SK-N-SH (cell line): ENCODE data around the gene TMEM74B. TPM values are rescaled to one million over a fixed set of nuclear protein-coding genes. Genes with fewer than 3 reads are reported as not detected.

Experiments
- CTCF ChIA-PET: fragments of 300-600, 350-600 bp; formaldehyde crosslinking; extraction: SDS; loops from one replicate; lab custom pipeline; 2021; lab: Yijun Ruan, JAX
- POLR2A ChIA-PET: fragments of 350-600 bp; sonication (Branson Sonifier 250); formaldehyde crosslinking; extraction: SDS; loops from one replicate; lab custom pipeline; 2020; ENCODE audit warnings: antibody characterized with exemption, inconsistent platforms; lab: Yijun Ruan, JAX
- DNase-seq: peaks from one replicate; pipeline ENCODE4 v3.0.0; 2012
- H2AFZ ChIP-seq: fragments of 200-600 bp; sonication (generic); 2 replicates; pipeline ENCODE4 v1.8.1; 2016; ENCODE audit warnings: antibody characterized with exemption, mild to moderate bottlenecking, low read depth
- H3F3A ChIP-seq: fragments of 200-600 bp; sonication (generic); replicated peaks from 2 replicates; pipeline ENCODE3; 2016; ENCODE audit warnings: antibody characterized with exemption, mild to moderate bottlenecking; ENCODE audit not compliant: insufficient read depth
- H3K27ac ChIP-seq, 2 experiments: fragments of 200-500 bp in 1 of 2; fragments of 200-600 bp in 1 of 2; sonication (Bioruptor generic) in 1 of 2; sonication (generic), shearing (Covaris generic) in 1 of 2; 2 replicates each; pipeline versions ENCODE4 v1.5.1 to v1.6.1; 2014 to 2016; ENCODE audit warnings: low read depth in 2 of 2, inconsistent platforms in 1 of 2, low read length in 1 of 2, mild to moderate bottlenecking in 1 of 2, mixed read lengths in 1 of 2
- H3K27me3 ChIP-seq: fragments of 200-600 bp; sonication (generic), shearing (Covaris generic); 2 replicates; pipeline ENCODE4 v1.6.1; 2016; ENCODE audit warnings: mixed run types; ENCODE audit not compliant: insufficient read depth
- H3K36me3 ChIP-seq, 2 experiments: fragments of 200-500 bp in 1 of 2; fragments of 200-600 bp in 1 of 2; sonication (Bioruptor generic) in 1 of 2; sonication (generic) in 1 of 2; replicated peaks in 1 of 2; 2 replicates each; pipeline versions ENCODE3 to v1.5.1; 2014 to 2016; ENCODE audit warnings: low read length in 1 of 2, mild to moderate bottlenecking in 1 of 2; ENCODE audit not compliant: insufficient read depth in 2 of 2, control insufficient read depth in 1 of 2
- H3K4me1 ChIP-seq, 2 experiments: fragments of 200-500 bp in 1 of 2; fragments of 200-600 bp in 1 of 2; sonication (Bioruptor generic) in 1 of 2; sonication (generic), shearing (Covaris generic) in 1 of 2; 2 replicates each; pipeline versions ENCODE4 v1.5.1 to v1.6.1; 2014 to 2016; ENCODE audit warnings: low read depth in 1 of 2, low read length in 1 of 2, mixed run types in 1 of 2; ENCODE audit not compliant: insufficient read depth in 2 of 2, control insufficient read depth in 1 of 2
- H3K4me2 ChIP-seq: fragments of 200-600 bp; sonication (generic), shearing (Covaris generic); 2 replicates; pipeline ENCODE4 v1.6.1; 2017; ENCODE audit warnings: mixed run types
- H3K4me3 ChIP-seq, 2 experiments: fragments of 200-500 bp in 1 of 2; fragments of 200-600 bp in 1 of 2; sonication (Bioruptor generic) in 1 of 2; sonication (generic), shearing (Covaris generic) in 1 of 2; 2 replicates each; pipeline versions ENCODE4 v1.5.1 to v1.8.1; 2014 to 2016; ENCODE audit warnings: low read depth in 2 of 2, inconsistent platforms in 1 of 2, low read length in 1 of 2, mild to moderate bottlenecking in 1 of 2, mixed read lengths in 1 of 2, moderate library complexity in 1 of 2
- H3K79me2 ChIP-seq: fragments of 200-600 bp; sonication (generic); 2 replicates; pipeline ENCODE4 v1.8.1; 2017; ENCODE audit warnings: mild to moderate bottlenecking; ENCODE audit not compliant: insufficient read depth
- H3K9ac ChIP-seq: fragments of 200-600 bp; sonication (generic); 2 replicates; pipeline ENCODE4 v1.6.1; 2017; ENCODE audit warnings: mixed run types
- H3K9me2 ChIP-seq: fragments of 200-600 bp; sonication (generic); 2 replicates; pipeline ENCODE4 v1.6.1; 2017; ENCODE audit warnings: mixed run types
- H3K9me3 ChIP-seq: fragments of 200-600 bp; sonication (generic); 2 replicates; pipeline ENCODE4 v1.6.1; 2017; ENCODE audit warnings: mixed run types, mild to moderate bottlenecking, moderate library complexity
- H4K20me1 ChIP-seq: fragments of 200-600 bp; sonication (generic); 2 replicates; pipeline ENCODE4 v1.6.1; 2017; ENCODE audit warnings: mild to moderate bottlenecking, mixed run types; ENCODE audit not compliant: insufficient read depth
- CTCF ChIP-seq: fragments of 200-600 bp; sonication (generic); IDR thresholded peaks from 2 replicates; pipeline ENCODE4 v1.6.1; 2017; ENCODE audit warnings: antibody characterized with exemption, mild to moderate bottlenecking, moderate library complexity
- FOSL2 ChIP-seq: IDR thresholded peaks from 2 replicates; pipeline ENCODE4 v1.4.0; 2012; ENCODE audit warnings: low read depth, mild to moderate bottlenecking, moderate library complexity, borderline replicate concordance
- FOXJ3 ChIP-seq: sonication (generic); formaldehyde crosslinking; IDR thresholded peaks from 2 replicates; pipeline ENCODE4 v1.5.1; 2020; ENCODE audit warnings: mild to moderate bottlenecking, missing genetic modification reagents
- GABPA ChIP-seq: IDR thresholded peaks from 2 replicates; pipeline ENCODE4 v1.4.0; 2012; ENCODE audit warnings: low read depth, mild to moderate bottlenecking
- GATA2 ChIP-seq: sonication (generic); formaldehyde crosslinking; IDR thresholded peaks from 2 replicates; pipeline ENCODE4 v1.5.0; 2020; ENCODE audit warnings: mild to moderate bottlenecking, missing genetic modification reagents
- JUND ChIP-seq: IDR thresholded peaks from 2 replicates; pipeline ENCODE4 v1.4.0; 2012
- PBX3 ChIP-seq: IDR thresholded peaks from 2 replicates; pipeline ENCODE4; 2012
- RCOR1 ChIP-seq: fragments of 150-350 bp; IDR thresholded peaks from 2 replicates; pipeline ENCODE4 v1.6.1; 2017; ENCODE audit warnings: antibody characterized with exemption, low read length
- RXRA ChIP-seq: IDR thresholded peaks from 2 replicates; pipeline ENCODE4 v1.4.0; 2012; ENCODE audit warnings: low read depth, mild to moderate bottlenecking, borderline replicate concordance
- SIN3A ChIP-seq: IDR thresholded peaks from 2 replicates; pipeline ENCODE4 v1.6.1; 2012; ENCODE audit warnings: low read depth, mild to moderate bottlenecking, low read length, moderate library complexity, borderline replicate concordance
- TCF12 ChIP-seq: IDR thresholded peaks from 2 replicates; pipeline ENCODE4 v1.4.0; 2012
- TEAD4 ChIP-seq: IDR thresholded peaks from 2 replicates; pipeline ENCODE4 v1.4.0; 2012; ENCODE audit warnings: mild to moderate bottlenecking, borderline replicate concordance; ENCODE audit not compliant: insufficient read depth
- WGBS: methylation state at CpG from one replicate; pipeline ENCODE4 v1.1.6; 2017; ENCODE audit warnings: low lambda C conversion rate; 5-methylcytosine and 5-hydroxymethylcytosine counted together
- polyA plus RNA-seq, 3 experiments: library from polyadenylated mRNA; depleted of rRNA; stranded (reverse); fragments of >200 nt; gene quantifications; 2 replicates each; pipeline ENCODE4 v1.2.3, GENCODE V29; 2012

TMEM74B gene
- polyA plus RNA-seq, 1 of the 3 experiments (the other 2 are of a cell fraction): 1.8 TPM

DNA sequence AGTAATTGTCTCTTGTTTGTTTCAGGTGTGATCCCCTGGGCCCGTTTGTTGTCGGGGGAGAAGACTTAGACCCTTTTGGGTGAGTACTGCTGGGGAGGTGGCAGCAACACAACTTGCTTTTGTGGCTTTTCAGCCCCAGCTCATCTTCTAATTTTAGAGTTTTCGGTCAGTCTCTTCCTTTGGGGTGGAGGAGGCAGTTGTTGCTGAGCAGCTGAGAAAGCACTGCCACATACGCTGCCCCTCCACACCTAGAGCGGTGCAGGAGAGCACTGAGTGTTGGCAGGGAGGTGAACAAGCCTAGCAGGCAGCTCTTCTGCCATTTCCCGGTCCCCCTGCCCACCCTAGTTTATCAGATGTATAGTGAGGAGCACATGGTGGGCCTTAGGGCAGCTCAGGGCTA lies 21.7 kb downstream of the TMEM74B start:
- ChIA-PET POLR2A (no interaction called here), CTCF (interaction anchor here (1.0 to 1.7 kb wide), 3 partner anchors 10 to 22 kb away, joined by 3 to 5 read pairs (median 3); no protein-coding TSS in a partner anchor)
- H3K9me2 ChIP-seq: no peaks in the 10 kb centered on the region
- H2AFZ ChIP-seq: no peak overlapping the region
- no peak for TF ChIP-seq SIN3A
- no peak for TF ChIP-seq JUND
- TF ChIP-seq CTCF: no peak
- TF ChIP-seq TCF12: no peak
- TF ChIP-seq FOXJ3: no peak
- no peak for TF ChIP-seq GATA2 (CRISPR knock-in tag)
- TF ChIP-seq PBX3: no peak
- TF ChIP-seq TEAD4: no peak
- no peak for TF ChIP-seq GABPA
- TF ChIP-seq RCOR1: no peak
- no peaks in the 10 kb centered on the region for H3K27me3 ChIP-seq
- no peak overlapping the region for H3K9ac ChIP-seq
- H3K9me3 ChIP-seq: no peaks in the 10 kb centered on the region
- H4K20me1 ChIP-seq: no peaks in the 10 kb centered on the region; the same call in 1 of the 2 replicates
- no peak overlapping the region for H3K4me2 ChIP-seq
- H3K4me3 ChIP-seq: no peak overlapping the region
- no peak overlapping the region for H3K27ac ChIP-seq
- no peaks in the 10 kb centered on the region for H3F3A ChIP-seq
- 92% methylated on average over 5 of the region's 6 CpGs for WGBS
- no peaks in the 10 kb centered on the region for H3K79me2 ChIP-seq
- no peak for DNase-seq
- H3K4me1 ChIP-seq: no peaks in the 10 kb centered on the region
- H3K36me3 ChIP-seq: peaks cover 21 to 76% of the 10 kb centered on the region in 2 experiments

- no peak overlapping the region for H3K27ac ChIP-seq
- no peaks in the 10 kb centered on the region for H3K9me2 ChIP-seq
- no peak for TF ChIP-seq FOSL2
- TF ChIP-seq PBX3: no peak
- no peak for TF ChIP-seq GABPA
- no peak for TF ChIP-seq RXRA
- ChIA-PET CTCF (no interaction called here), POLR2A (no interaction called here)
- H3K4me3 ChIP-seq: no peak overlapping the region
- no peak for DNase-seq
- no peaks in the 10 kb centered on the region for H3F3A ChIP-seq
- 97% methylated on average over 12 of the region's 12 CpGs for WGBS
- H3K79me2 ChIP-seq: no peaks in the 10 kb centered on the region
- peaks cover 22 to 64% of the 10 kb centered on the region in 2 experiments for H3K36me3 ChIP-seq
- no peak overlapping the region for H3K4me2 ChIP-seq
- no peaks in the 10 kb centered on the region for H3K4me1 ChIP-seq
- no peaks in the 10 kb centered on the region for H3K9me3 ChIP-seq
- H2AFZ ChIP-seq: no peak overlapping the region
- H4K20me1 ChIP-seq: no peaks in the 10 kb centered on the region
- no peaks in the 10 kb centered on the region for H3K27me3 ChIP-seq
- H3K9ac ChIP-seq: no peak overlapping the region
Observed at GRCh38 chr20:1160991-1161390, 23.8 kb downstream of the TMEM74B start.
